DMS114 treated with DMSO at 0.1 percent for 48 hours (cell line): ENCODE results near the gene RND1.

Source experiments
- DNase-seq: peaks from one replicate; lab custom pipeline; 2025; ENCODE audit not compliant: unreplicated experiment; lab: John Stamatoyannopoulos, UW

The RND1 gene

GRCh38 chr12:48828841-48829575, 36.7 kb downstream of the RND1 start:
- no peak for DNase-seq

GRCh38 chr12:48828293-48828692, 37.4 kb downstream of the RND1 start:
- DNase-seq = no peak

GRCh38 chr12:48827513-48828096, 38.1 kb downstream of the RND1 start:
- DNase-seq = no peak

GRCh38 chr12:48827026-48827425, 38.6 kb downstream of the RND1 start:
- no peak for DNase-seq

- DNase-seq = no peak
These were observed 39.3 kb downstream of the RND1 start for GRCh38 chr12:48826209-48826855.

- DNase-seq = no peak
These were observed 40.8 kb downstream of the RND1 start for GRCh38 chr12:48824905-48825304.

GRCh38 chr12:48824112-48824511, 41.6 kb downstream of the RND1 start:
- DNase-seq = no peak

GRCh38 chr12:48823281-48823680, 42.4 kb downstream of the RND1 start:
- DNase-seq = no peak

GRCh38 chr12:48822711-48823110, 43.0 kb downstream of the RND1 start:
- DNase-seq = no peak

- DNase-seq = no peak
These were observed 43.5 kb downstream of the RND1 start for GRCh38 chr12:48822139-48822538.

GRCh38 chr12:48819986-48820725, 45.5 kb downstream of the RND1 start:
- no peak for DNase-seq

- DNase-seq = no peak
These were observed 46.7 kb downstream of the RND1 start for GRCh38 chr12:48818831-48819590.

- peak; percentile 44 for DNase-seq
These were observed 47.5 kb downstream of the RND1 start, which contains the start of gene CACNB3 for GRCh38 chr12:48817873-48818830. TSS of gene CACNB3 (plus strand) at chr12:48818496. CDS start at chr12:48818930, 434 bp downstream.

GRCh38 chr12:48816143-48816854, 49.4 kb downstream of the RND1 start:
- no peak for DNase-seq

- peak; percentile 59 for DNase-seq
These were observed 50.3 kb downstream of the RND1 start for GRCh38 chr12:48815126-48816110.

- DNase-seq = peak; percentile 30
These were observed 51.2 kb downstream of the RND1 start for GRCh38 chr12:48814262-48815125.
